Astrocyte of the cerebellum (primary cell): Measurements from ENCODE around the gene PLB1.

Experiments
- DNase-seq: peaks from one replicate; pipeline ENCODE4 v3.0.0-alpha.2; 2011; ENCODE audit warnings: low read depth
- H3K4me3 ChIP-seq: 2 replicates; pipeline ENCODE4 v1.5.1; 2011; ENCODE audit warnings: mild to moderate bottlenecking, low read depth, low read length, moderate library complexity
- in situ Hi-C: cut with HindIII; loops from 2 replicates; pipeline ENCODE4 v1.10.0; 2017; ENCODE audit warnings: low sequenced_read_pairs
- TF ChIP-seq, protein P1 (sequence below): IDR thresholded peaks from 2 replicates; pipeline ENCODE4 v1.5.1; 2012; ENCODE audit warnings: low read length, low read depth, moderate library complexity, mild to moderate bottlenecking; ENCODE audit errors: missing control alignments

Gene PLB1

DNA sequence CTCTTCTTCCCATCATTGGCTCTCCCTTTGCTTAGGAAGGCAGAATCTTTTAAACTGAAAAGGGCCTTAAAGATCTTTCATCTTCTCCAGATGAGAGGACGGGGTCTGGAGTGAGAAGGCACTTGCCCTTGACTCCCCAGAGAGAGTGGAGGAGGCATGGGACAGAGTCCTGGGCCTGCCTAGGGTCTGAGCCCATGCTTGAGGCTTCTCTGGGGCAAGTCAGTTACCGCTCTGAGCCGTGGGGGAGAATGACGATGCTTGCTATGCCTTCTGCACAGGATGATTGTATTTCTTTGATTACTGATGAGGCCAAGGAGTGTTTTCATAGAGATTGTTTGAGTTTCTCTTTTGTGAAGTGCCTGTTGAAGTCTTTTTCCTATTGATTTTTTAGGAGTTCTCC is 921 bp downstream of the PLB1 start:
- in situ Hi-C loops = no loop called here
- TF ChIP-seq, protein P1, sequence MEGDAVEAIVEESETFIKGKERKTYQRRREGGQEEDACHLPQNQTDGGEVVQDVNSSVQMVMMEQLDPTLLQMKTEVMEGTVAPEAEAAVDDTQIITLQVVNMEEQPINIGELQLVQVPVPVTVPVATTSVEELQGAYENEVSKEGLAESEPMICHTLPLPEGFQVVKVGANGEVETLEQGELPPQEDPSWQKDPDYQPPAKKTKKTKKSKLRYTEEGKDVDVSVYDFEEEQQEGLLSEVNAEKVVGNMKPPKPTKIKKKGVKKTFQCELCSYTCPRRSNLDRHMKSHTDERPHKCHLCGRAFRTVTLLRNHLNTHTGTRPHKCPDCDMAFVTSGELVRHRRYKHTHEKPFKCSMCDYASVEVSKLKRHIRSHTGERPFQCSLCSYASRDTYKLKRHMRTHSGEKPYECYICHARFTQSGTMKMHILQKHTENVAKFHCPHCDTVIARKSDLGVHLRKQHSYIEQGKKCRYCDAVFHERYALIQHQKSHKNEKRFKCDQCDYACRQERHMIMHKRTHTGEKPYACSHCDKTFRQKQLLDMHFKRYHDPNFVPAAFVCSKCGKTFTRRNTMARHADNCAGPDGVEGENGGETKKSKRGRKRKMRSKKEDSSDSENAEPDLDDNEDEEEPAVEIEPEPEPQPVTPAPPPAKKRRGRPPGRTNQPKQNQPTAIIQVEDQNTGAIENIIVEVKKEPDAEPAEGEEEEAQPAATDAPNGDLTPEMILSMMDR = no peak
- no peak for DNase-seq
- no peak overlapping the region for H3K4me3 ChIP-seq

DNA sequence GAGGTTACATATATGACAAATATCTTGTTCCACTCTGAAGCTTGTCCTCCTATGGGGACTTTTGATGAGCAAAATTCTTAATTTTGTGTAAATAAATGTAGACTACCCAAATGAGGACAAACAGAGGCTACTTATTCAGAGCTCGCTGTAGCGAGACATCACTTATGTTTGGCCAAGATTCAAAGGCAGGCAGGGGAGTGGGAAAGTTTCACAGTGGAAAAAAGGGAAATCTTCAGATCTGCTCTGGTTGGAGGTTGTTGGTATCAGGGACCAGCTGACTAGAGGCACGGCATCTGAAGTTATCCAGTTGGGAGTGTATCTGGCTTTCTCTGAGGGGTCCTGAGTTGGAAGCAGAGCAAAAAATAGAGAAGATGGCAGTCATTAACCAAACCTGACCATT is 1.3 kb downstream of the PLB1 start:
- in situ Hi-C loops = no loop called here
- no peak overlapping the region for H3K4me3 ChIP-seq
- DNase-seq = no peak
- TF ChIP-seq, protein P1 = no peak

GRCh38 chr2:28499282-28499681 is 3.4 kb downstream of the PLB1 start:
- TF ChIP-seq, protein P1 = no peak
- no peak for DNase-seq
- no peak overlapping the region for H3K4me3 ChIP-seq
- in situ Hi-C loops = no loop called here

- DNase-seq = no peak
- no peak overlapping the region for H3K4me3 ChIP-seq
- in situ Hi-C loops = no loop called here
- TF ChIP-seq, protein P1 = no peak
Observed at GRCh38 chr2:28505361-28505760, 9.5 kb downstream of the PLB1 start.

GRCh38 chr2:28506112-28506910 is 10.5 kb downstream of the PLB1 start:
- in situ Hi-C loops = no loop called here
- H3K4me3 ChIP-seq = no peak overlapping the region
- TF ChIP-seq, protein P1 = no peak
- DNase-seq = no peak

DNA sequence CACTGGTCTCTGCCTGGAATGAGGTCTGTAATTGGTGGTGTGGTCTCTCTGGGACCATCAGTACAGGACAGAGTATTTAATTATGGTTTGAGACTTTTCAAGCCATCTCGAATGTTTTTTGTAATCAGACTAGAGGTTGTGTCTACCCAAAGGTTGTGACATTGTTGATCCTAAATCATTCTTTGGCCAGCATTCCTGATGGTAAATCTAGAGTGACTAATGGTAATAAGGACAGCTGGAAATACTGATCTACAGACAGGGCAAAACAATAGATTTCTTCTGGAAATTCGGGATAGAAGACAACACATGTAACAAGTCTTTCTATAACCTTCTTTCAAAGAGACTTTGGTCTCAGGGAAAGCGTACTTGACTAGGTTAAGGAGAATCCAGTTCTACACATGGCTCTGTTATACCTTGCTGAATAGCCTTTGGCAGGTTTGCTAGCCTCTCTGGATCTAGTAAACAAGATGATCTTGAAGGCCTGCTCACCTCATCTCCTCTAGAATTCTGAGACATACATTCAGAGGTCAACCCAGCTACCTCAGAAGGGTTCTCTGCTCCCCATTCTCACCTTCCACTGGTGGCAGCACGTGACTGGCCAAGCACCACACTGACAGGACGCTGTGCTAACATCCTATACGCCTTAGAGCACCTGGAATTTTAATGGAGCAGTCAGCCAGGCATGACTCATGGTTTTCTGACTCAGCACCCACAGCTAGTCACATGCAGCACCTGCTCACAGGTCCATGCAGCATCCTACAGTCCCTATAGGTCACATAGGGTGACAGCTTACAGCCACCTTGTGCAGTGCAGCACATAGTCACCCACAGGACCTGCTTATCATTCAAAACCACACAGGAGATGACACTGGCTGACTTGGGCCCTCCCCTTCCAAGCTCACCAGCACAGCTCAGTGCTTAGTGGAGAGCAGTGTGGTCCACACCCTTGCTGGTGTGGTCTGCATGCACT is 12.2 kb downstream of the PLB1 start:
- TF ChIP-seq, protein P1 = no peak
- H3K4me3 ChIP-seq = no peak overlapping the region
- no peak for DNase-seq
- in situ Hi-C loops = no loop called here
